ENCODE data around the gene MEG3.

MEG3 gene

GRCh38 chr14:100900837-100901390 lies 75.0 kb downstream of the MEG3 start:
- TF ChIP-seq CTCF (IDR thresholded peaks at IDR 0.05; ENCODE audit: insufficient read depth, missing control alignments), result peak; percentile 18
- FAIRE-seq, result no peak
- DNase-seq (ENCODE audit: insufficient read length, low spot score), result no peak

- no peak for DNase-seq (ENCODE audit: insufficient read length, low spot score)
- no peak for TF ChIP-seq CTCF (IDR thresholded peaks at IDR 0.05; ENCODE audit: insufficient read depth, missing control alignments)
- FAIRE-seq, result no peak
Observed at GRCh38 chr14:100901391-100902183, 75.7 kb downstream of the MEG3 start.

GRCh38 chr14:100902295-100903133 lies 76.6 kb downstream of the MEG3 start:
- DNase-seq (ENCODE audit: insufficient read length, low spot score), result no peak
- TF ChIP-seq CTCF (IDR thresholded peaks at IDR 0.05; ENCODE audit: insufficient read depth, missing control alignments), result no peak
- no peak for FAIRE-seq

- FAIRE-seq (no peak), DNase-seq (ENCODE audit: insufficient read length, low spot score) (no peak)
- no peak for TF ChIP-seq CTCF (IDR thresholded peaks at IDR 0.05; ENCODE audit: insufficient read depth, missing control alignments)
Observed at GRCh38 chr14:100903134-100903468, 77.2 kb downstream of the MEG3 start.

GRCh38 chr14:100903672-100904185 lies 77.8 kb downstream of the MEG3 start, which contains the start of gene RTL1:
RTL1 (minus strand) TSS chr14:100903722; CDS start chr14:100884788, 18,934 bp downstream.
- DNase-seq (ENCODE audit: insufficient read length, low spot score), result no peak
- no peak for FAIRE-seq
- no peak for TF ChIP-seq CTCF (IDR thresholded peaks at IDR 0.05; ENCODE audit: insufficient read depth, missing control alignments)

GRCh38 chr14:100904307-100905087 lies 78.6 kb downstream of the MEG3 start:
- FAIRE-seq (no peak), DNase-seq (ENCODE audit: insufficient read length, low spot score) (no peak)

More at GRCh38 chr14:100904307-100905087, 78.6 kb downstream of the MEG3 start:
- peak; percentile 8 for TF ChIP-seq CTCF (IDR thresholded peaks at IDR 0.05; ENCODE audit: insufficient read depth, missing control alignments)

Measured in D721Med (cell line).